Lung (tissue), 12 donors: ENCODE data around the gene KIR2DL1. TPM values are rescaled to one million over a fixed set of nuclear protein-coding genes. Genes with fewer than 3 reads are reported as not detected.
"Not testable (repeated sequence)": the region's sequence is repeated elsewhere in the genome, so short reads cannot be mapped to it uniquely, and the experiment has no call there.

Experiments
- ATAC-seq: fragments of 200-7000 bp; cut with Tn5 transposase; one replicate; pipeline ENCODE4 v1.9.1; 2020; ENCODE audit warnings: moderate number of reproducible peaks; ENCODE audit not compliant: insufficient read depth, low FRiP score
- DNase-seq, 3 donors: peaks; one replicate each; pipeline ENCODE4 v3.0.0-alpha.2; 2013 to 2017
- H3K27ac ChIP-seq, 2 donors: one replicate each; pipeline ENCODE4 v1.5.1; 2013; ENCODE audit warnings: mild to moderate bottlenecking in 2 of 2, moderate library complexity in 2 of 2, control low read depth in 1 of 2, inconsistent platforms in 1 of 2, low read depth in 1 of 2, low read length in 1 of 2
- H3K27me3 ChIP-seq, 3 donors: one replicate each; pipeline ENCODE4 v1.5.1; 2013; ENCODE audit warnings: low read length in 2 of 3; ENCODE audit not compliant: control insufficient read depth in 3 of 3, insufficient read depth in 3 of 3
- H3K36me3 ChIP-seq, 4 donors: one replicate each; pipeline ENCODE4 v1.5.1; 2013; ENCODE audit warnings: low read length in 4 of 4, mild to moderate bottlenecking in 1 of 4, moderate library complexity in 1 of 4; ENCODE audit not compliant: control insufficient read depth in 4 of 4, insufficient read depth in 4 of 4
- H3K4me1 ChIP-seq, 5 donors: one replicate each; pipeline ENCODE4 v1.5.1; 2013; ENCODE audit warnings: low read length in 5 of 5, mild to moderate bottlenecking in 2 of 5, moderate library complexity in 1 of 5; ENCODE audit not compliant: control insufficient read depth in 5 of 5, insufficient read depth in 5 of 5
- H3K4me3 ChIP-seq: one replicate; pipeline ENCODE4 v1.5.1; 2013; ENCODE audit warnings: mild to moderate bottlenecking, control low read depth, moderate library complexity
- H3K9ac ChIP-seq, 2 donors: one replicate each; pipeline ENCODE4 v1.5.1; 2013; ENCODE audit warnings: low read length in 2 of 2, control low read depth in 1 of 2; ENCODE audit not compliant: insufficient read depth in 1 of 2
- H3K9me3 ChIP-seq, 4 donors: one replicate each; pipeline ENCODE4 v1.5.1; 2013; ENCODE audit warnings: low read length in 3 of 4, mild to moderate bottlenecking in 1 of 4, moderate library complexity in 1 of 4; ENCODE audit not compliant: control insufficient read depth in 4 of 4, insufficient read depth in 3 of 4
- CTCF ChIP-seq: IDR thresholded peaks from 2 replicates; pipeline ENCODE4 v1.5.1; 2012; ENCODE audit warnings: mild to moderate bottlenecking; ENCODE audit errors: control extremely low read depth, extremely low read depth
- WGBS, 2 donors: extraction: QIAGEN DNeasy Blood & Tissue Kit; methylation state at CpG; one replicate each; pipeline ENCODE4 v1.1.7; 2013; 5-methylcytosine and 5-hydroxymethylcytosine counted together
- polyA plus RNA-seq, 2 donors: library from polyadenylated mRNA; stranded (reverse); fragments of 200-250 nt; gene quantifications; one replicate each; pipeline ENCODE4 v1.2.1, GENCODE V29; 2013
- total RNA-seq, 2 donors: library from RNA; depleted of rRNA in 1 of 2; stranded (reverse); fragments of >200 nt in 1 of 2; gene quantifications; one replicate each; pipeline ENCODE4 v1.2.1, GENCODE V29; 2014 to 2021
- donor health status: control.
- donor health status: control.
- donor health status: Bipolar disorder and iron deficiency.
- donor health status: healthy.
- donor health status: DM: yes; HTN: yes; CAD: no.

KIR2DL1 gene
- total and polyA plus RNA-seq, 4 donors = 0.14 to 0.46 (median 0.16) TPM; not detected in 1

DNA sequence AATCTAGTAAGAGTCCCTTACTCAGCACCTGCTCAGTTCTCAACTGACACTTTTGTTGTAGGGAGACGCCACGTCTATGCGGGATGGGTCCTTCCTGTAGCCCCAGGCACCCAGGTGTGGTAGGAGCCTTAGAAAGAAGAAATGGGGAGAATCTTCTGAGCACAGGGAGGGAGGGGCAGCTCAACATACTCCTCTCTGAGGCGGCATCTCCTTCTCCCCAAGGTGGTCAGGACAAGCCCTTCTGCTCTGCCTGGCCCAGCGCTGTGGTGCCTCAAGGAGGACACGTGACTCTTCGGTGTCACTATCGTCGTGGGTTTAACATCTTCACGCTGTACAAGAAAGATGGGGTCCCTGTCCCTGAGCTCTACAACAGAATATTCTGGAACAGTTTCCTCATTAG lies 35.0 kb downstream of the KIR2DL1 start:
- WGBS, 2 donors = 88 to 93% methylated on average over 10 of the region's 10 CpGs
- Histone ChIP-seq H3K4me3 (no peak overlapping the region), H3K9ac (no peak overlapping the region), H3K27ac (no peak overlapping the region), H3K4me1 (no peaks in the 10 kb centered on the region), H3K36me3 (no peaks in the 10 kb centered on the region), H3K27me3 (no peaks in the 10 kb centered on the region), H3K9me3 (peaks cover 0 to 12% (median 0%) of the 10 kb centered on the region in 4 donors)
- TF ChIP-seq CTCF = no peak
- ATAC-seq = no peak
- no peak for DNase-seq

DNA sequence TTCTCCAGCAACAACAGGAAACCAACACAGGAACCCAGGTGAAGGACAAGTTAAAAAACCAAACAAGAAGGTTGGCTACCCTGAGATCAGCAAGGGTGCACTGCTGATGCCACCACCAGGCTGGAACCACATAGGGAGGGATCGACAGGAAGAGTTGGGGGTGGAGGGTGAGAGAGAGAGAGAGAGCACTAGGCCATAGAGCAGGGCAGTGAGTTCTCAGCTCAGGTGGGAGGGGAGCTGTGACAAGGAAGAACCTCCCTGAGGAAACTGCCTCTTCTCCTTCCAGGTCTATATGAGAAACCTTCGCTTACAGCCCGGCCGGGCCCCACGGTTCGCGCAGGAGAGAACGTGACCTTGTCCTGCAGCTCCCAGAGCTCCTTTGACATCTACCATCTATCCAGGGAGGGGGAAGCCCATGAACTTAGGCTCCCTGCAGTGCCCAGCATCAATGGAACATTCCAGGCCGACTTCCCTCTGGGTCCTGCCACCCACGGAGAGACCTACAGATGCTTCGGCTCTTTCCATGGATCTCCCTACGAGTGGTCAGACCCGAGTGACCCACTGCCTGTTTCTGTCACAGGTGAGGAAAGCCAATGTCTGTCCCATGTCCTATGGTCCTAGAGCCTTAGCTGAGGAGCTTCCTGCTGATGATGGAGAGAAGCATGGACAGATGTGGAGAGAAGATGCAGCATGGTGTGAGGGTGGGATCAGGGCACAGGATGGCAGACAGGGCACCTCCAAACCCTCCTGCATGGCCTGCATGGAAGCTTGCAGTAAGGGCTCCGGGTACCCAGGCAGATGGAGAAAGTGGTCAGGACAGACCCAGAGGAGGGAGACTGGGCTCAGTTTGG lies 36.3 kb downstream of the KIR2DL1 start:
- TF ChIP-seq CTCF = no peak
- Histone ChIP-seq H3K27me3 (no peaks in the 10 kb centered on the region), H3K9me3 (peaks cover 0 to 12% (median 0%) of the 10 kb centered on the region in 4 donors), H3K36me3 (no peaks in the 10 kb centered on the region), H3K9ac (no peak overlapping the region), H3K4me1 (no peaks in the 10 kb centered on the region), H3K27ac (no peak overlapping the region), H3K4me3 (no peak overlapping the region)
- 88% methylated on average over 14 of the region's 14 CpGs for WGBS, 2 donors
- ATAC-seq = no peak
- DNase-seq = no peak

GRCh38 chr19:54806516-54806838 lies 36.9 kb downstream of the KIR2DL1 start:
- H3K36me3 ChIP-seq = no peaks in the 10 kb centered on the region
- no peak overlapping the region for H3K27ac ChIP-seq
- 66 to 68% methylated on average over 2 of the region's 2 CpGs for WGBS, 2 donors
- H3K27me3 ChIP-seq = no peaks in the 10 kb centered on the region
- ATAC-seq (no peak), DNase-seq (no peak)
- H3K4me1 ChIP-seq = no peaks in the 10 kb centered on the region
- peaks cover 0 to 12% (median 0%) of the 10 kb centered on the region in 4 donors for H3K9me3 ChIP-seq
- H3K4me3 ChIP-seq = no peak overlapping the region
- H3K9ac ChIP-seq = no peak overlapping the region
- TF ChIP-seq CTCF = no peak

- 69 to 71% methylated on average over 3 of the region's 3 CpGs for WGBS, 2 donors
- not testable (repeated sequence) for DNase-seq, H3K36me3 ChIP-seq, H3K27ac ChIP-seq, H3K4me1 ChIP-seq, H3K9ac ChIP-seq, H3K4me3 ChIP-seq, ATAC-seq, H3K27me3 ChIP-seq
- peaks cover 0 to 13% (median 3%) of the 10 kb centered on the region in 4 donors for H3K9me3 ChIP-seq
These were observed 45.0 kb downstream of the KIR2DL1 start for GRCh38 chr19:54814571-54814970.

DNA sequence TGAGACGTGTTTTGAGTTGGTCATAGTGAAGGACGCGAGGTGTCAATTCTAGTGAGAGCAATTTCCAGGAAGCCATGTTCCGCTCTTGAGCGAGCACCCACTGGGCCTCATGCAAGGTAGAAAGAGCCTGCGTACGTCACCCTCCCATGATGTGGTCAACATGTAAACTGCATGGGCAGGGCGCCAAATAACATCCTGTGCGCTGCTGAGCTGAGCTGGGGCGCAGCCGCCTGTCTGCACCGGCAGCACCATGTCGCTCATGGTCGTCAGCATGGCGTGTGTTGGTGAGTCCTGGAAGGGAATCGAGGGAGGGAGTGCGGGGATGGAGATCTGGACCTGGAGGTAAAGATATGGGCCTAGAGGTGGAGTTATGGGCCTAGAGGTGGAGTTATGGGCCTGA lies 46.7 kb downstream of the KIR2DL1 start, which contains the start of gene KIR3DL1:
KIR3DL1 (plus strand) TSS at position 218 of the 400 bp plus-strand sequence.
- not testable (repeated sequence) for DNase-seq, H3K9ac ChIP-seq, H3K27ac ChIP-seq, H3K4me1 ChIP-seq, H3K27me3 ChIP-seq, H3K4me3 ChIP-seq, ATAC-seq, H3K36me3 ChIP-seq
- H3K9me3 ChIP-seq = peaks cover 0 to 13% (median 3%) of the 10 kb centered on the region in 4 donors
- WGBS, 2 donors = 85 to 94% methylated on average over 11 to 17 of the region's 17 CpGs
